UCSD-AML1 (cell line): ENCODE measurements around the gene GABBR2.
A peak's percentile ranks its signal among the peaks of the same experiment; 100 is the strongest.
"Not testable (repeated sequence)": the region's sequence is repeated elsewhere in the genome, so short reads cannot be mapped to it uniquely, and the experiment has no call there.

ENCODE experiments used
- DNase-seq: peaks from one replicate; lab custom pipeline; 2025; ENCODE audit not compliant: unreplicated experiment; lab: John Stamatoyannopoulos, UW

The GABBR2 gene

GRCh38 chr9:98276907-98277469 is 431.7 kb downstream of the GABBR2 start:
- DNase-seq: no peak

GRCh38 chr9:98275159-98275558 is 433.6 kb downstream of the GABBR2 start:
- no peak for DNase-seq

- DNase-seq: no peak
Measured at GRCh38 chr9:98272083-98272482, 436.7 kb downstream of the GABBR2 start.

- DNase-seq: no peak
Measured at GRCh38 chr9:98271479-98271878, 437.3 kb downstream of the GABBR2 start.

GRCh38 chr9:98270284-98270683 is 438.5 kb downstream of the GABBR2 start:
- not testable (repeated sequence) for DNase-seq

- DNase-seq: not testable (repeated sequence)
Measured at GRCh38 chr9:98269652-98270051, 439.1 kb downstream of the GABBR2 start.

GRCh38 chr9:98267556-98267955 is 441.2 kb downstream of the GABBR2 start:
- not testable (repeated sequence) for DNase-seq

GRCh38 chr9:98264516-98264915 is 444.2 kb downstream of the GABBR2 start:
- no peak for DNase-seq

GRCh38 chr9:98263482-98264357 is 445.0 kb downstream of the GABBR2 start:
- DNase-seq: peak; percentile 71

- no peak for DNase-seq
Measured at GRCh38 chr9:98263080-98263479, 445.7 kb downstream of the GABBR2 start.

GRCh38 chr9:98262056-98262455 is 446.7 kb downstream of the GABBR2 start:
- no peak for DNase-seq

GRCh38 chr9:98260635-98261034 is 448.1 kb downstream of the GABBR2 start:
- no peak for DNase-seq

- no peak for DNase-seq
Measured at GRCh38 chr9:98259791-98260190, 448.9 kb downstream of the GABBR2 start.

GRCh38 chr9:98256756-98257155 is 452.0 kb downstream of the GABBR2 start:
- no peak for DNase-seq

- peak; percentile 97 for DNase-seq
Measured at GRCh38 chr9:98255578-98256296, 453.0 kb downstream of the GABBR2 start, which contains the start of gene TBC1D2. TBC1D2 (minus strand) TSS chr9:98255649; CDS start chr9:98255541, 108 bp downstream.

- DNase-seq: no peak
Measured at GRCh38 chr9:98255061-98255577, 453.6 kb downstream of the GABBR2 start.

GRCh38 chr9:98254228-98255060 is 454.3 kb downstream of the GABBR2 start:
- DNase-seq: no peak

- no peak for DNase-seq
Measured at GRCh38 chr9:98253565-98253964, 455.2 kb downstream of the GABBR2 start.

GRCh38 chr9:98251551-98251950 is 457.2 kb downstream of the GABBR2 start:
- no peak for DNase-seq

- no peak for DNase-seq
Measured at GRCh38 chr9:98249771-98250170, 459.0 kb downstream of the GABBR2 start.
